Kasumi-1 (cell line): ENCODE data around the gene CSTB.

Source experiments
- DNase-seq, 2 experiments: peaks; one replicate each; lab custom pipeline; 2025; lab: John Stamatoyannopoulos, UW

CSTB gene

GRCh38 chr21:43731476-43731875 lies 44.6 kb downstream of the CSTB start:
- no peak for DNase-seq

GRCh38 chr21:43728467-43729390 lies 47.4 kb downstream of the CSTB start:
- peak; percentile 83 to 90 for DNase-seq

GRCh38 chr21:43728154-43728466 lies 48.0 kb downstream of the CSTB start:
- DNase-seq, result peak in 1 of 2 experiments; percentile 70

GRCh38 chr21:43727519-43728153 lies 48.5 kb downstream of the CSTB start:
- DNase-seq, result peak; percentile 24

GRCh38 chr21:43726686-43727518 lies 49.2 kb downstream of the CSTB start:
- DNase-seq, result no peak
